GM12878 (cell line): ENCODE measurements around the gene PPARD. TPM values are rescaled to one million over a fixed set of nuclear protein-coding genes. Genes with fewer than 3 reads are reported as not detected.

Source experiments
- CBFB ChIP-seq: IDR thresholded peaks from 2 replicates; pipeline ENCODE4 v1.6.1; 2016; ENCODE audit warnings: antibody characterized with exemption, low read depth
- CEBPZ ChIP-seq: fragments of 150-350 bp; IDR thresholded peaks from 2 replicates; pipeline ENCODE4 v1.6.1; 2016; ENCODE audit warnings: low read depth, low read length
- HCFC1 ChIP-seq: fragments of 150-350 bp; IDR thresholded peaks from 2 replicates; pipeline ENCODE4 v1.6.1; 2014; ENCODE audit warnings: low read length
- POLR2A ChIP-seq: IDR thresholded peaks from 2 replicates; pipeline ENCODE4 v1.6.1; 2011; ENCODE audit warnings: low read depth, mild to moderate bottlenecking, low read length
- POLR2AphosphoS5 ChIP-seq: IDR thresholded peaks from 2 replicates; pipeline ENCODE4 v1.6.1; 2011; ENCODE audit warnings: mild to moderate bottlenecking, low read length, inconsistent platforms
- SMAD1 ChIP-seq: fragments of 450-650 bp; IDR thresholded peaks from 2 replicates; pipeline ENCODE4 v1.6.1; 2018; ENCODE audit warnings: mild to moderate bottlenecking, low read depth; ENCODE audit not compliant: partially characterized antibody
- TCF3 ChIP-seq: IDR thresholded peaks from 2 replicates; pipeline ENCODE4 v1.6.1; 2012; ENCODE audit warnings: low read depth, mild to moderate bottlenecking, low read length, borderline replicate concordance; ENCODE audit not compliant: insufficient read depth
- polyA plus RNA-seq, 11 experiments: library from polyadenylated mRNA; depleted of rRNA in 4 of 11; unstranded in 6 of 11; stranded (reverse) in 5 of 11; fragments of >200 nt; fragmentation: Nextera tagmentation in 4 of 11; fragmentation: Illumina TruSeq in 1 of 11; extraction: Ambion mirVana in 4 of 11; extraction: Trizol in 1 of 11; gene quantifications; 1 replicate in 1 of 11; 2 replicates in 10 of 11; pipeline versions ENCODE4 v1.2.1 to v1.2.3, GENCODE V29; 2011 to 2016; ENCODE audit warnings: inconsistent platforms in 2 of 11, missing spikeins in 2 of 11, low read depth in 1 of 11
- total RNA-seq, 4 experiments: library from RNA; depleted of rRNA in 3 of 4; stranded (reverse); fragments of >200 nt in 3 of 4; fragmentation: Illumina TruSeq in 1 of 4; extraction: Trizol in 1 of 4; gene quantifications; 2 replicates each; pipeline versions ENCODE4 v1.2.1 to v1.2.3, GENCODE V29; 2013 to 2021
- TF ChIP-seq, protein P1 (sequence below): fragments of 450-650 bp; formaldehyde crosslinking; IDR thresholded peaks from 2 replicates; pipeline ENCODE4 v1.5.0; 2022; ENCODE audit warnings: mild to moderate bottlenecking, missing genetic modification characterization

The PPARD gene
- total and polyA plus RNA-seq, 10 of the 15 experiments (the other 5 are each of a cell fraction or from before 2014, with no cell fraction given), result 0.05 to 12.6 (median 6.7) TPM

GRCh38 chr6:35302604-35303241 is 39.6 kb upstream of the PPARD start (continued):
- TF ChIP-seq POLR2A (peak; percentile 73), CEBPZ (no peak), HCFC1 (no peak), SMAD1 (no peak), TCF3 (0 out of 2 replicates have a peak, but pooled peaks have one; percentile 10), POLR2AphosphoS5 (peak; percentile 61), CBFB (no peak)
- TF ChIP-seq, protein P1, sequence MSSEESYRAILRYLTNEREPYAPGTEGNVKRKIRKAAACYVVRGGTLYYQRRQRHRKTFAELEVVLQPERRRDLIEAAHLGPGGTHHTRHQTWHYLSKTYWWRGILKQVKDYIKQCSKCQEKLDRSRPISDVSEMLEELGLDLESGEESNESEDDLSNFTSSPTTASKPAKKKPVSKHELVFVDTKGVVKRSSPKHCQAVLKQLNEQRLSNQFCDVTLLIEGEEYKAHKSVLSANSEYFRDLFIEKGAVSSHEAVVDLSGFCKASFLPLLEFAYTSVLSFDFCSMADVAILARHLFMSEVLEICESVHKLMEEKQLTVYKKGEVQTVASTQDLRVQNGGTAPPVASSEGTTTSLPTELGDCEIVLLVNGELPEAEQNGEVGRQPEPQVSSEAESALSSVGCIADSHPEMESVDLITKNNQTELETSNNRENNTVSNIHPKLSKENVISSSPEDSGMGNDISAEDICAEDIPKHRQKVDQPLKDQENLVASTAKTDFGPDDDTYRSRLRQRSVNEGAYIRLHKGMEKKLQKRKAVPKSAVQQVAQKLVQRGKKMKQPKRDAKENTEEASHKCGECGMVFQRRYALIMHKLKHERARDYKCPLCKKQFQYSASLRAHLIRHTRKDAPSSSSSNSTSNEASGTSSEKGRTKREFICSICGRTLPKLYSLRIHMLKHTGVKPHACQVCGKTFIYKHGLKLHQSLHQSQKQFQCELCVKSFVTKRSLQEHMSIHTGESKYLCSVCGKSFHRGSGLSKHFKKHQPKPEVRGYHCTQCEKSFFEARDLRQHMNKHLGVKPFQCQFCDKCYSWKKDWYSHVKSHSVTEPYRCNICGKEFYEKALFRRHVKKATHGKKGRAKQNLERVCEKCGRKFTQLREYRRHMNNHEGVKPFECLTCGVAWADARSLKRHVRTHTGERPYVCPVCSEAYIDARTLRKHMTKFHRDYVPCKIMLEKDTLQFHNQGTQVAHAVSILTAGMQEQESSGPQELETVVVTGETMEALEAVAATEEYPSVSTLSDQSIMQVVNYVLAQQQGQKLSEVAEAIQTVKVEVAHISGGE (CRISPR knock-in tag), result no peak
